Measurements from ENCODE around the gene HYAL3. TPM values are rescaled to one million over a fixed set of nuclear protein-coding genes. Genes with fewer than 3 reads are reported as not detected.

Gene HYAL3
- total RNA-seq, 3 donors from 2014 or later: 1.4 to 2.9 (median 1.4) TPM

- Histone ChIP-seq H3K9me3 (no peaks in the 10 kb centered on the region), H3K4me3 (no peak overlapping the region), H3K4me1 (ENCODE audit: low read depth) (peaks cover 14% of the 10 kb centered on the region), H3K36me3 (ENCODE audit: low read depth) (peaks cover 6% of the 10 kb centered on the region)
- no peak for TF ChIP-seq CTCF (IDR thresholded peaks at IDR 0.05)
- intact Hi-C loops (cut with DNase I, micrococcal nuclease): no loop called here
- DNase-seq (peak in 1 of 3 donors; percentile 55), ATAC-seq (no peak)
These were observed 1.1 kb downstream of the HYAL3 start for GRCh38 chr3:50297896-50298725.

DNA sequence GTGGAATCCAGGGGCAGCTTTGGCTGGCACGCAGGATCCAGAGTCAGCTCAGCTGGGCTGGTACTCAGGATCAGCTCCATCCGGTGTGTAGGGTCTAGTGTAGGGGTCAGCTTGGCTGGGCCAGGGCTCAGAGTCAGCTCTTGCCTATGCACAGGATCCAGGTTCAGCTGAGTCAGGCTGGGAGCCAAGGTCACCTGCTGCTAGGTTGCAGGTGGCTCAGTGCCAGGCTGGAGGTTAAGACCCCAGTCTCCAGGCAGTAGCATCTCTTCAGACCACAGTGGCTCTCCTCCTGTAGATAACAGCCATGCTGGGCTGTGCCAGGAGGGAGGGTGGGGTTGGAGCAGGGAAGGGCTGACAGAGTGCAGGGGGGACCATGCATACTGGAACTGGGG lies 1.8 kb downstream of the HYAL3 start:
- DNase-seq: peak; percentile 37 to 61 (median 40)
- peaks cover 19% of the 10 kb centered on the region for H3K4me1 ChIP-seq (ENCODE audit: low read depth)
- no peak for ATAC-seq
- H3K9me3 ChIP-seq: no peaks in the 10 kb centered on the region
- no peak overlapping the region for H3K4me3 ChIP-seq
- no peak for TF ChIP-seq CTCF (IDR thresholded peaks at IDR 0.05)
- intact Hi-C loops (cut with DNase I, micrococcal nuclease): no loop called here
- peaks cover 6% of the 10 kb centered on the region for H3K36me3 ChIP-seq (ENCODE audit: low read depth)

GRCh38 chr3:50296721-50297383 lies 2.4 kb downstream of the HYAL3 start:
- Histone ChIP-seq H3K4me3 (no peak overlapping the region), H3K4me1 (ENCODE audit: low read depth) (peaks cover 19% of the 10 kb centered on the region), H3K9me3 (no peaks in the 10 kb centered on the region), H3K36me3 (ENCODE audit: low read depth) (peaks cover 6% of the 10 kb centered on the region)
- ATAC-seq: no peak
- DNase-seq: peak in 2 of 3 donors; percentile 39 to 60
- intact Hi-C loops (cut with DNase I, micrococcal nuclease): no loop called here
- TF ChIP-seq CTCF (IDR thresholded peaks at IDR 0.05): no peak

DNA sequence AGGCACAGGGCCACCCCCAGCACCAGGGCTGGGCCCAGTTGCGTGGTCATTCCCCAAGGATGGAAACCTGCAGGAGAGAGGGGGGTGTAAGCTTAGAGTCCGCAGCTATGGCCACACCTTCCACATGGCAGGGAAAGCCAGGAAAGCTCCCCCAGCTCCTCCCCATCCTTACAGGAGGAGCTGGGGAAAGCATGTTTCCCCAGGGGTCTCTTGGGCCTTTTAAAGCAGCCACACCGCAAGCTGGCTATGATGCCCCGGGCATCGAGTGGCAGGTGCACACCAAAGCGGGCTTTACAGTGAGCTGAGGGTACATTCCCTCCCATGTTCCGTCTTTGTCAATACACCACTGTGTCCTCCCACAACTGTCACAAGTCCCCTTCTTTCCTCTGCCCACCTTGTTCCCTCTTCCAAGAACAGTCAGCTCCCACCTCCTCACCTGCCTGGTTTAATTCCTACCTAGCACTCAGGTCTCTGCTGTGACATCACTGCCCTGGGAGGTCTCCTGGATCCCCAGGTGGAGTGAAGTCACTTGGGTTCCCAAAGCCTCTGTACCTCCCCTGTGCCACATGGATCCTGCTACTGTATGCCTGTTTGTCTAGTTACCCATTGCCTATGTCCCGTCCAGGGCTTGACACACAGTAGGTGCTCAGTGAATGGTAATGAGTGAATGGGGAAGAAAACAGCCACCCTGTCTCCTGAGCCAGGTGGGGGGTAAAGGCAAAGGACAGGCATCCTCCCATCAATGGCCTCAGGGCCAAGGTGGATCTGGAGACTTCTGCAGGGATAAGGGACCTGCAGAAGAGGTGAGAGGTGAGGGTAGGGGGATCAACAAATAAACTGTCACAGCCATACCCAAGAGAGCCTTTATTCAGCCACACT lies 3.4 kb downstream of the HYAL3 start:
- Histone ChIP-seq H3K4me1 (ENCODE audit: low read depth) (peaks cover 27% of the 10 kb centered on the region), H3K36me3 (ENCODE audit: low read depth) (peaks cover 6% of the 10 kb centered on the region), H3K9me3 (no peaks in the 10 kb centered on the region), H3K4me3 (no peak overlapping the region)
- TF ChIP-seq CTCF (IDR thresholded peaks at IDR 0.05): no peak
- intact Hi-C loops (cut with DNase I, micrococcal nuclease): no loop called here
- DNase-seq (no peak), ATAC-seq (no peak)
